ENCODE results near the gene MEMO1.
"Not testable (repeated sequence)": the region's sequence is repeated elsewhere in the genome, so short reads cannot be mapped to it uniquely, and the experiment has no call there.

Gene MEMO1

DNA sequence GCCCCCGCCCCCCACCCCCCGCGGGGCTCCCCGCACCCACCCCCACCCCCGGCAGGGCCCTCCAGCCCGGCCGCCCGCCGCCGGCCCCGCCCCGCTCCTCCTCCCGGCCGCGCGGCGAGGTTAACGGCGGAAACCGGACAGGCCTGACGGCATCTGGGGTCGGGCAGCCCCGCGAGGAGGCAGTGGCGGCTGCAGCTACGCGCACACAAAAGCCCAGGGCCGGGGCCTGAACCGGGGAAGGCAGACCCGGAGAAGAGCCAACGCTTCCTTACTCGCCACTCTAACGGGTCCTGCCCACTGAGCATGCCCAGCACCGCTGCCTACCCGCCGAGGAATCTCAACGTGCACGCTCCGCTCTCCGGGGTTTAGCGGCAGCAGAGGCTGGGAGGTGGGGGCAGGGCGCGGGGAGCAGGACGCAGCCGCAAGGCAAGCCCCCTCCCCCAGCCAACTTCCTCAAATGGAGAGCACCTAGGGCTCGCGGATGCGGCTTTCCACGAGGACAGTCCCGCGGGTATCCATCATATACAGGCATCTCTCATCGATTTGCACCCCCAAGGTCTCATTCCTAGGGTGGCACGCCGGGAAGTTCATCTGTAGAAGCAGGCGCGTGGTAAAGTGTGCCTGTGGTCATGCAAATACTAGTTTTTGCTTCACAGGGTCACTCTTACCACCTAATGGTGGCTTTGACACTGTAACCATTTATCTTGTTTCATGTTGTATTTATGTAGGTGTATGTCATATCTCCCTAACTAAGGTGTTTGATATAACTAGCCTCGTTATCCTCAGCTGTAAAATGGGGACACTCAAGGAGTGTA lies at the start of gene MEMO1:
Gene MEMO1 (minus strand): TSS at position 339 of the 815 bp plus-strand sequence. CDS start 761 bp downstream, outside the sequence.
- DNase-seq (ENCODE audit: low read depth) = peak; percentile 92

DNA sequence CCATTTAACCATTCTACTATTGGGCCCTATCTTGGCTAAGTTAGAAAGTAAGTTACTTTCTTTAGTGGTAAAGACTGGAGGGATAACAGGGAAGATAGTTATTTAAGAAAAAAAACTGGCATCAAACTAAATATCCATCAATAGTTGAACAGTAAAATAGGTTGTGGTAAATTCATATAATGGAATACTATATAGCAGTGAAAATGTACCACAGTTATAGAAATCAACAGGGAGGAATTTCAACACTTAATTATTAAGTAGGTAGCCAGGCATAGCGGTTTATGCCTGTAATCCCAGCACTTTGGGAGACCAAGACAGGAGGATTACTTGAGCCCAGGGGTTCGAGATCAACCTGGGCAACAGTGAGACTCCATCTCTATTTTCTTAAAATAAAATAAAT lies 49.5 kb upstream of the MEMO1 start:
- no peak for DNase-seq (ENCODE audit: low read depth)

DNA sequence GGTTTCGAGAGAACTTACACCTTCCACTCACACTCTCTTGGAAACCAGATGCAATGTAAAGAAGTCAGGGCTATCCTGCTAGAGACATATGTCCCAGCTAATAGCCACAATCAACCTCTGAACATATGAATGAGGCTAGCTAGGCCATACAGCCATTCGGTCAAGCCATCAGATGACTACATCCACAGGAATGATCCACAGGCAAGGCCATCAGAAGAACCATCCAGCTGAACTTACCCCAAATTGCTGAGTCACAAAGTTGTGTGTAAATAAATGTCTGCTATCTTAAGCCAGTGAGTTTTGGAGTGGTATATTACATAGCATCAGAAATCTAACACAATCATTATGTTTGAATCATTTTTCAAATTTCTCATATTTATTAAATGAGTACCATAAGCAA lies 47.3 kb upstream of the MEMO1 start:
- DNase-seq (ENCODE audit: low read depth) = peak; percentile 67

DNA sequence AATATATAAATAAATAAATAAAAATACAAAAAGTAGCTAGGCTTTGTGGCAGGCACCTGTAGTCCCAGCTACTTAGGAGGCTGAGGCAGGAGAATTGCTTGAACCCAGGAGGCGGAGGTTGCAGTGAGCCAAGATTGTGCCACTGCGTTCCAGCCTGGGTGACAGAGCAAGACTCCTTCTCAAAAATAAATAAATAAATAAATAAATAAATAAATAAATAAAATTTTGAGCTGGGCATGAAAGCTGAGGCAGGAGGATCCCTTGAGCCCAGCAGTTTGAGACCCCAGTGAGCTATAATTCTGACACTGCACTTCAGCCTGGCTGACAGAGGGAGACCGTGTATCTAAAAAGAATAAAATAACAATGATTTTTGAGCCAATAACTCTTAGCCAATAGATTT lies 43.8 kb upstream of the MEMO1 start:
- DNase-seq (ENCODE audit: low read depth) = not testable (repeated sequence)

DNA sequence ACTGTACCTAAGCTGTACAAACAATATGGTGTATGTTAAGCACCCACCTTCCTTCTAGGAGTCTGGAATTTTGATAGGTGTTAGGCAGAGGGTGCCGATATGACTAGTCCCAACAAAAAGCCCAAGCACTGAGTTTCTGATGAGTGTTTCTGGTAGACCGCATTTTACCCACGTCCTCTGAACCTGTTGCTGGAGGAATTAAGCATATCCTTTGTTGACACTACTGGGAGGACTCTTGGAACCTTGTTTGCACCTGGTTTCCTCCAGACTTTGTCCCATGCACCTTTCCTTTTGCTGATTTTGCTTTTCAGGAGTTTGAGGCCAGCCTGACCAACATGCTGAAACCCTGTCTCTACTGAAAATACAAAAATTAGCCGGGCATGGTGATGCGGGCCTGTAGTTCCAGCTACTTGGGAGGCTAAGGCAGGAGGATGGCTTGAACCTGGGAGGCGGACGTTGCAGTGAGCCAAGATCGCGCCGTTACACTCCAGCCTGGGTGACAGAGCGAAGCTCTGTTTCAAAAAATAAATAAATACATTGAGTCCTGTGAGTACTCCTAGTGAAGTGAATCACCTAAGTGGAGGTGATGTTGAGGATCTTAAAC lies 41.1 kb upstream of the MEMO1 start:
- DNase-seq (ENCODE audit: low read depth) = no peak

DNA sequence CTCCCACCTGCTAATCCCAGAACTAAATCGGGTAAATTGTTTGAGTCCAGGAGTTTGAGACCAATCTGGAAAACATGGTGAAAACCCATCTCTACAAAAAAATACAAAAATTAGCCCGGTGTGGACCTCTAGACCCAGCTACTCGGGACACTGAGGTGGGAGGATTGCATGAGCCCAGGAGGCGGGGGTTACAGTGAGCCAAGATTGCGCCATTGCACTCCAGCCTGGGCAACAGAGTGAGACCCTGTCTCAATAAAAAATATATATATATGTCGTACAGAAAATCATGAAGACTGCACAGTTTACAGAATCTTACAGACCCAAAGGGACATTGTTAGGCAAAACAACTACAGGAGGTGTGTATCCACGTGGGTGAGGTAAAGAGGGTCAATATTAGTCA lies 32.8 kb upstream of the MEMO1 start:
- no peak for DNase-seq (ENCODE audit: low read depth)

DNA sequence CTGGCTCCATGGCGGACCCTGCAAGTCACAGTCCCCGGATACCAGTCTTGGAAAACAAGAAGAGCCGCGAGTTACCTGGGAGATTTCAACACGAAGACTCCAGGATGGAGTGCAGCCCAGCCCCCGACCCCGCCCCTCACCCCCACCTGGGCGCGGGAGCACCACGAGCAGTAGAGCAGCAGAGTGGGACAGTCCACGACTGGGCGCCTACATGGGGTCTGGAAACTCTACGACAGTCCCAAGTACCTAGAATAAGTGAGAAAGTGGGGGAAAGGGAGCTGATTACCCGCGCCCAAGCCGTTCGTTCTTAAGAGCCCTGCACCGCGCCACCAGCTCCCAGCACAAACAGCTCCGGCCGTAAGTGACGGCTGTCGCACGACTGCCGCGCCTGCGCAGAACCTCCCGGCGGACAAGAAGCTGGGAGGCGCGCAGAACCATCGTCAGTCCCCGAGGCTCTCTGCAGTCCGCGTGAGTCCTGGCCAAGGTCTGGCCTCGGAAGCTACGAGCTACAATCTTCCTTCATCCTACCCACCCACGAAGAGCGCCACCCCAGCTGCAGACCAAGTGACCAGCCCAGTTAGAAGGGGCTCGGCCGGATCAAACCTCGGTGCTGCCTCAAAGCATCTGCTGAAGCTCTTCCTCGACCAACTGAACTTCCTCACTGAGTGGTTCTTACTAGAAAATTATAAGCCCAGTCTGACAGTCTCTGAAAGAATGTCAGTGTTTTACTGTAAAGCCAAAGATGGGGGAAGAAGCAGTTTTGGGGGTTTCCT lies 28.8 kb upstream of the MEMO1 start, which contains the start of gene DPY30:
Gene DPY30 (minus strand): TSS at position 359 of the 773 bp plus-strand sequence. CDS start 349 bp downstream, at position 10.
- DNase-seq (ENCODE audit: low read depth) = peak; percentile 93

DNA sequence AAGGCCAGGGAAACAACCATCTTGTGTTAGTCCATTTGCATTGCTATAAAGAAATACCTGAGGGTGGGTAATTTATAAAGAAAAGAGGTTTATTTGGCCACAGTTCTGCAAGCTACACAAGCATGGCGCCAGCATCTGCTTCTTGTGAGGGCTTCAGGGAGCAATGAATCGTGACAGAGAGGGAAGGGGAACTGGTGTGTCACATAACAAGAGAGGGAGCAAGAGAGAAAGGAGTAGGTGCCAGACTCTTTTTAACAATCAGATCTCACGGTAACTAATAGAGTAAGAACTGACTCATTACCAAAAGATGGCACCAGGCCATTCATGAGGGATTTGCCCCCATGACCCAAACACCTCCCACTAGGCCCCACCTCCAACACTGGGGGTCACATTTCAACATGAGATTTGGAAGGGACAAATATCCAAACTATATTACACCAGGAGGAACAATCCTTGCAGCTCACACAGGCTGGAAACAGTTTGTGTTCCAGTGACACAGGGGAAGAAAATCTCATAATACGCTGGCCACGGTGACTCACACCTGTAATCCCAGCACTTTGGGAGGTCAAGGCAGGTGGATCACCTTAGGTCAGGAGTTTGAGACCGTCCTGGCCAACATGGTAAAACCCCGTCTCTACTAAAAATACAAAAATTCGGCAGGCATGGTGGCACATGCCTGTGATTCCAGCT lies 23.5 kb upstream of the MEMO1 start:
- peak; percentile 45 for DNase-seq (ENCODE audit: low read depth)

DNA sequence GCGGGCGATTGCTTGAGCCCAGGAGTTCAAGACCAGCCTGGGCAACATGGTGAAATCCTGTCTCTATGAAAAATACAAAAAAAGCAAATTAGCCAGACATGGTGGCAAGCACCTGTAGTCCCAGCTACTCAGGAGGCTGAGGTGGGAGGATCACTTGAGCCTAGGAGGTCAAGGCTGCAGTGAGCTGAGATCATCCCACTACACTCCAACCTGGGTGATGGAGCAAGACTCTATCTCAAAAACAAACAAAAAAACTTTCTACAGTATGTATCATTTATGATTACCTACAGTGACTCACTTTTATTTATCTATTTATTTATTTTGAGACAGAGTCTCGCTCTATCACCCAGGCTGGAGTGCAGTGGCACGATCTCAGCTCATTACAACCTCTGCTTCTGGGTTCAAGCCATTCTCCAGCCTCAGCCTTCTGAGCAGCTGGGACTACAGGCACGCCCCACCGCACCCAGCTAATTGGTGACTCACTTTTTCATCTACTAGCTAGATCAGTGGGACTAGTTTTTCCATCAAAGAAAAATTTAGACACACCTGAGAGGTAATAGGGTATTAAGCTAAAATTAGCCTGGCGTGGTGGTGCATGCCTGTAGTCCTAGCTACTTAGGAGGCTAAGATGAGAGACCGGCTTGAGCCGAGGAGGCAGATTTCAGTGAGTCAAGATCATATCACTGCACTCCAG lies 8.1 kb upstream of the MEMO1 start:
- not testable (repeated sequence) for DNase-seq (ENCODE audit: low read depth)

DNA sequence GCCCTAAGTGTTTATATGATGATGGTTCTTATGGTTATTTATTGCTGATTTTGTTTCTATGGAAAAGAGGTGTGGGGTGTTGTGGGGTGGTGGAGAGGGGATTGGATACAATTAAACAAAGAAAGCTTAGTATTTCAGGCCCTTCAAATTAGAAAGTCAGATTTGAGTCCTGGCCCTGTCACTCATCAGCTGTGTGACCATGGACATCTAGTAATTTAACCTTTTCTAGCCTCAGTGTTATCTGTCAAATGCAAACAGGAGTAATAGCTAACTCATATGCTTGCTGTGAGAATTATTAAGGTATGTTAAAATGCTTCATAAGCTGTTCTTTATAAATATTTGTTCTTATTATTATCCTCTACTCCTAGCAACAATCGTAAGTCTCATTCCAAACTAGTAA lies 2.1 kb upstream of the MEMO1 start:
- no peak for DNase-seq (ENCODE audit: low read depth)

DNA sequence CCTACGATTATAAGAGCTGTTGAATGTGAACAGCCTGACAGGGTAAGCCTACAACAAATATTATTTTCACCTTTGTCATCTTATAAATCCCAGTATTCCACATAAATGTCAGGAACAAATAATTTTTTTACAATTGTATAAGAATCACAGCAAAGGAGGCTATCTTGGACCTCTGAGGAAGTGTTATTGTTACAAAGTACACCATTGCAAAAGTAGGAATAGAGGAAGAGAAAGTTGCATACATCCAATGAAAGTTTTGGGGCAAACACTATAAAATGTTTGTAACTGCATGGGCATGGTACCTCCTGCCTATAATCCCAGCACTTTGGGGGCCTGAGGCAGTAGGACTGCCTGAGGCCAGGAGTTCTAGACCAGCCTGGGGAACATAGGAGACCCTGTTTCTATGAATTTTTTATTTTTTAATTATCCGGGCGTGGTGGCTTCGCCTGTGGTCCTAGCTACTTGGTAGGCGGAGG lies 715 bp upstream of the MEMO1 start:
- DNase-seq (ENCODE audit: low read depth) = no peak

DNA sequence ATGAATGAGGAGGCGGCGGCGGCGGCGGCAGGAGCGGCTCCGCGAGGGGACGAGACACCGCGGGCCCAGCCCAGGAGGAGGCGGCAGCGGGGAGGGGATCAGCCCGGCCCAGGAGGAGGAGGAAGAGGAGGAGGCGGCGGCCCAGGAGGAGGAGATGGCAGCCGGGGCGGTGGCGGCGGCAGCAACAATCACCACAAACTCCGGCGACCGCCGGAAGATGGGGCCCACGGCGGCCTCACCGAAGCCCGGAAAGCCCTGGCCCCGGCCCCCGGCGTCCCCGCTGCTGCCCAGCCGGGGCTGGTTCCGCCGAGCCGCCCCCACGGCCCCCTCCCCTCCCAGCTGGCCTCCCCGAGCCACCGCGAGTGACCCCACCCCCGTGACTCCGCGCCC lies 533 bp downstream of the MEMO1 start:
- DNase-seq (ENCODE audit: low read depth) = peak; percentile 52

DNA sequence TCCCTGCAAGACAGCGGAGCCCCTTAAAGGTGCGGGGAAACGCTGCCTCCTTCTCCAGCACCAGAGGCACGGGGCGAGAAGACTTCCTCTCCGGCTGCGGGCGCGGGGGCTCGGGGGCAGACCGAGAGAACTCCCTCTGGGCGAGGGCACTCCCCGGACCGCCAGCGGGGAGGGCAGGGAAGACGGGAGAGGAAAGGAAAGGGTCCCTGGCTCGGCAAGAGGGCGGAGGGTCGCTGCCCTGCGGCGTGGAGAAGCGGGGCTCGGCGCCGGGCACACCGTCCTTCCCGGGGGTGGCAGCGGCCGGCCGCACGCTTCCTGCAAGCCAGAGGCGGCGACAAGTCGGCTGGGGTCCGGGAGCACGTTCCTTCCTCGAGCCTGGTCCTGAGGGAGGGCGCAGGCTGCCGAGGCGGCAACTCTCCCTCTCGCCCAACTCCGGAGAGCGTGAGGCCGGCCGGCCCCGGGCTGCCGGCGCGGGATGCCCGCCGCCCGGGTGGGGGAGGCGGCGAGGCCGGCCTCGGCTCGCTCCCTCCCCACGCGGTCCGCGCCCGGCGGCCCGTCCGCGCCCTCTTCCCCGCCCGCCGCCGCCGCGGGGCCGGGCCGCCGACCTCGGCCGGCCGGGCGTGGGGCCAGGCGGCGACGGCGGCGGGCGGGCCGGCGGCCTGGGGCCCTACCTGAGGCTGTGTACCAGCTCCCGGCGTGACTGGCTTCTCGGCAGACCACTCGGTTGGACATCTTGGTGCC lies 1.1 kb downstream of the MEMO1 start:
- peak; percentile 47 for DNase-seq (ENCODE audit: low read depth)

DNA sequence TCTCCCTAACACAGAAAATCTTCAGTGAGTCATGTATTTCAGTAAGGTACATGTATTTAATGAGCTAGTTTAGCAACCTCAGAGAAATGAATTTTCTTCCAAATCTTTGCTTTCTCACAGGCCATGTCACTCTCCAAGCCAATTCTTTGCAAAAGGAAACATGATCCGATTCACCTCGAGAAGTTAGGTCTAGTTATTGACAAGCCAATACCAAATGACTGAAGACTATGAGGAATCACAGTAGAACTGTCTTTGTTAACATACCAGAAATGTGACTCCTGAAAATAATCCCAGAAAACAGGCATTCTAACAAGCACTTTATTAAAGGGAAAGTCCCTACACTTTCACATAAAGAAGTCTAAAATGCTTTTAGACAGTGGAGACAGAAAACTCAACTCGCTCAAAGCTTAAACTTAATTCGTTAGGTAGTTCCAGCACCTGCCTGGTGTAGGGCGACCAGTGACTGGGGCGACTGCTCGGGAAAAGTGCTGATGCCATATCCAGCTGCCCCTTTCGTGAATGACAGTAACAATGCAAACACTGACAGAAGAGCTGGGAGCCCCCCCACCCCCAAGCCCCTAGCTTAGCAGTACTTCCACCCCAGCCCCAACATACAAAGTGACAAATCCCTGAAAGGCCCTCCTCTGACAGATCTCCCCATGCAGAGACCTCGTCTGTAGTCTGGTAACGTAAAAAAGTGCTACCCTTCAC lies 1.8 kb downstream of the MEMO1 start:
- peak; percentile 50 for DNase-seq (ENCODE audit: low read depth)

DNA sequence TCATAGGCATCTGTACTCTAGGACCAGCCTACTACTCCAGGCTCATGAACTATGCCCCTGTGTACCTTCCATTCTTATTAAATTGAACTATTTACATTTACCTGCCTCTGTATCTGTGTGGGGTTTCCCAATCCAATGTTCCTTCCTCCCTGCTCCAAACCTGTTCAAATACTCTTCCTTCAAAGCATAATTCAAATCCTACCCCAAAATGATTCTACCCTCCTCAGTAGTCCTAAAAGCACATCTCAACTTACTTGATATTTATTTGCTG lies 3.8 kb downstream of the MEMO1 start:
- DNase-seq (ENCODE audit: low read depth) = no peak

DNA sequence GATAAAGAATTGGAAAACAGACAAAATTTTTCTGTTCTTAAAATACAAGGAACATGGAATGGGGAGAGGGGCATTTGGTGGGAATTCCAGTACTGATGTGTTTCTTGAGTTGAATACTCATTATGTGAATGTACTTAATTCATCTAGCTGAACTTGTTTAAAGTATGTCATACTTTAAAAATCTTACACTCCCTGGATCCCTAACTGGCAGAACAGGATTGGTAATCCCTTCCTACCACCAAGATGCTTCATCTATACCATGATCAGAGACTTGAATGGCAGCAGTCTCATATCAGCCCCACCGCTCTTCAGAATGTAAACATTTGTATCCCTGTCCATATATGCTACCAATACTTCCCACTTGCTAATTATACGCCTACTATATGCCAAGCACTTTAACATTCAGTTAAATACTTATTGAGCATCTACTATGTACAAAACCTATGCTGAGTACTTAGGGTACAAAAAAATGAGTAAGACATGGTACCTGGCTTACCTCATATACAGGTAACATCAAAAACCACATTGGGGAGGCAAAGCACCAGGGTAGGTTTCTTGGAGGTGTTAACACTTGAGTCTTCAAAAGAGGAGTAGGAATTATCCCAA lies 5.3 kb downstream of the MEMO1 start:
- DNase-seq (ENCODE audit: low read depth) = no peak

DNA sequence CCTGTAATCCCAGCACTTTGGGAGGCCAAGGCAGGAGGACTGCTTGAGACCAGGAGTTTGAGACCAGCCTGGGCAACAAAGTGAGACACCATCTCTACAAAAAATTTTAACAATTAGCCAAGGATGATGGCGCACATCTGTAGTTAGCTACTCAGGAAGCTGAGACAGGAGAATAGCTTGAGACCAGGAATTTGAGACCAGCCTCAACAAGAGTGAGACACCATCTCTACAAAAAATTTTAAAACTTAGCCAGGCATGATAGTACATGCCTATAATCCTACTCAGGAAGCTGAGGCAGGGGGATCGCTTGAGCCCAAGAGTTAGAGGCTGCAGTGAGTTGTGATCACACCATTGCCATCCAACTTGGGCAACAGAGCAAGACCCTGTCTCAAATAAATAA lies 7.0 kb downstream of the MEMO1 start:
- DNase-seq (ENCODE audit: low read depth) = no peak

DNA sequence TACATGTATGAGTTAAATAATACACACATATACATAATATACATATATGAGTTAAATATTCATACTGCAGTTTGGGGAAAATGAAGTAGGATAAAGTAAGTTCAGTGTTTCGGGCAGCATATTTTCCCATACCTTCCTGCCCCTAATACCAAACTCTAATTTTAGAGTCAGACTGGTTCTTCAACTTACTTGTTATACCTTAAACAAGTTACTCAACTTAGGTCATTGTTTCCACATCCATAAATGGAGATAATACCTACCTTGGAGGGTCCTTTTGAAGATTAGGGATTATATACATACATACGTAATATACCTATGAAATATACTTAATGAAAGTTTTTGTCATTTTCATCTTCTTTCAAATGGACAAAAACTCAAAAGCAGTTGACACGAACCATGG lies 8.4 kb downstream of the MEMO1 start:
- no peak for DNase-seq (ENCODE audit: low read depth)

DNA sequence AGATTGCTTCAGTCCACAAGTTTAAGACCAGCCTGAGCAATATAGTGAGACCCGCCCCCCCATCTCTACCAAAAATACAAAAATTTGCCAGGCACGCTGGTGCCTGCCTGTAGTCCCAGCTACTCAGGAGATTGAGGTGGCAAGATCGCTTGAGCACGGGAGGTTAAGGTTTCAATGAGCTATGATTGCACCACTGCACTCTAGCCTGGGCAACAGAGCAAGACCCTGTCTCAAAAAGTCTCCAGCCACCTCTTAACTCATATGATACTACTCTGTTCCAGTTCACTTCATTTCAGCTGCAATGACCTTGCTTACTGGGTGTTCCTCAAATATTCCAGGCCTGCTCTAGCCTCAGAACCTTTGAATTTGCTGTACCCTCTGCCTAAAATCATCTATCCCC lies 11.4 kb downstream of the MEMO1 start:
- DNase-seq (ENCODE audit: low read depth) = no peak
